ENCODE results near the gene ECI2.

ECI2 gene

GRCh38 chr6:4157506-4157905 is 22.1 kb upstream of the ECI2 start:
- H2AFZ ChIP-seq (ENCODE audit: low read depth): no peak overlapping the region
- no peak overlapping the region for H3K4me3 ChIP-seq (IDR thresholded peaks at IDR 0.05; ENCODE audit: insufficient read depth, low read depth, low read length)
- no peaks in the 10 kb centered on the region for H3K36me3 ChIP-seq (ENCODE audit: insufficient read depth)
- H3K4me2 ChIP-seq: no peak overlapping the region
- no peaks in the 10 kb centered on the region for H4K20me1 ChIP-seq (ENCODE audit: insufficient read depth)
- no peaks in the 10 kb centered on the region for H3K27me3 ChIP-seq (ENCODE audit: insufficient read depth, low read depth)
- H3K27ac ChIP-seq: no peak overlapping the region
- TF ChIP-seq, protein P1, sequence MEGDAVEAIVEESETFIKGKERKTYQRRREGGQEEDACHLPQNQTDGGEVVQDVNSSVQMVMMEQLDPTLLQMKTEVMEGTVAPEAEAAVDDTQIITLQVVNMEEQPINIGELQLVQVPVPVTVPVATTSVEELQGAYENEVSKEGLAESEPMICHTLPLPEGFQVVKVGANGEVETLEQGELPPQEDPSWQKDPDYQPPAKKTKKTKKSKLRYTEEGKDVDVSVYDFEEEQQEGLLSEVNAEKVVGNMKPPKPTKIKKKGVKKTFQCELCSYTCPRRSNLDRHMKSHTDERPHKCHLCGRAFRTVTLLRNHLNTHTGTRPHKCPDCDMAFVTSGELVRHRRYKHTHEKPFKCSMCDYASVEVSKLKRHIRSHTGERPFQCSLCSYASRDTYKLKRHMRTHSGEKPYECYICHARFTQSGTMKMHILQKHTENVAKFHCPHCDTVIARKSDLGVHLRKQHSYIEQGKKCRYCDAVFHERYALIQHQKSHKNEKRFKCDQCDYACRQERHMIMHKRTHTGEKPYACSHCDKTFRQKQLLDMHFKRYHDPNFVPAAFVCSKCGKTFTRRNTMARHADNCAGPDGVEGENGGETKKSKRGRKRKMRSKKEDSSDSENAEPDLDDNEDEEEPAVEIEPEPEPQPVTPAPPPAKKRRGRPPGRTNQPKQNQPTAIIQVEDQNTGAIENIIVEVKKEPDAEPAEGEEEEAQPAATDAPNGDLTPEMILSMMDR (conservative IDR thresholded peaks at IDR 0.05; ENCODE audit: low read depth, low read length): no peak
- no peaks in the 10 kb centered on the region for H3K79me2 ChIP-seq (ENCODE audit: insufficient read depth, low read depth)
- no peaks in the 10 kb centered on the region for H3K4me1 ChIP-seq (ENCODE audit: low read depth, poor library complexity, severe bottlenecking)
- no peak overlapping the region for H3K9ac ChIP-seq

GRCh38 chr6:4155848-4156466 is 20.6 kb upstream of the ECI2 start:
- TF ChIP-seq, protein P1 (conservative IDR thresholded peaks at IDR 0.05; ENCODE audit: low read depth, low read length): peak; percentile 88
- Histone ChIP-seq H4K20me1 (ENCODE audit: insufficient read depth) (no peaks in the 10 kb centered on the region), H3K27ac (no peak overlapping the region), H3K79me2 (ENCODE audit: insufficient read depth, low read depth) (no peaks in the 10 kb centered on the region), H3K4me3 (IDR thresholded peaks at IDR 0.05; ENCODE audit: insufficient read depth, low read depth, low read length) (no peak overlapping the region), H3K27me3 (ENCODE audit: insufficient read depth, low read depth) (no peaks in the 10 kb centered on the region), H3K4me2 (no peak overlapping the region), H3K36me3 (ENCODE audit: insufficient read depth) (no peaks in the 10 kb centered on the region), H2AFZ (ENCODE audit: low read depth) (peak overlapping the region; percentile 32), H3K9ac (no peak overlapping the region), H3K4me1 (ENCODE audit: low read depth, poor library complexity, severe bottlenecking) (no peaks in the 10 kb centered on the region)

GRCh38 chr6:4153514-4153985 is 18.2 kb upstream of the ECI2 start:
- H3K4me2 ChIP-seq: no peak overlapping the region
- no peaks in the 10 kb centered on the region for H3K4me1 ChIP-seq (ENCODE audit: low read depth, poor library complexity, severe bottlenecking)
- no peaks in the 10 kb centered on the region for H3K27me3 ChIP-seq (ENCODE audit: insufficient read depth, low read depth)
- H3K79me2 ChIP-seq (ENCODE audit: insufficient read depth, low read depth): no peaks in the 10 kb centered on the region
- H3K36me3 ChIP-seq (ENCODE audit: insufficient read depth): no peaks in the 10 kb centered on the region
- TF ChIP-seq, protein P1 (conservative IDR thresholded peaks at IDR 0.05; ENCODE audit: low read depth, low read length): no peak
- no peak overlapping the region for H3K27ac ChIP-seq
- no peak overlapping the region for H3K4me3 ChIP-seq (IDR thresholded peaks at IDR 0.05; ENCODE audit: insufficient read depth, low read depth, low read length)
- H4K20me1 ChIP-seq (ENCODE audit: insufficient read depth): no peaks in the 10 kb centered on the region
- no peak overlapping the region for H3K9ac ChIP-seq
- H2AFZ ChIP-seq (ENCODE audit: low read depth): no peak overlapping the region

DNA sequence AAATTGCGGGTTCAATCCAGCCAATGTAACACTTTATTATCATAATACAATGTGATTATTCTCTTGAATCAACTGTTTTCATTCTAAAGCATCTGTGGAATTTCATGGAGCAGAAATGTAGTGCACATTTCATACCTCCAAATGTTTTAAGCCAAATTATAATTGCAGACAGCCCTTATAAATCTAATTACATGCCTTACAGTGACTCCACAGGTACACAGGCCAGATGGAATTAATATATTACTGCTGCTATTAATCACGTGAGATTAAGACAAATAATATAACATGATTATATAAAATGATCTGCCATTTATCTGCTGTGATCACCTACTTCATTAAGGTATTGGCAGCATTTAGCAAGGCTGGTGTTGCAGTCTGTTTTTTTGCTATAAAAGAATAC is 9.7 kb upstream of the ECI2 start:
- H3K4me2 ChIP-seq: no peak overlapping the region
- H3K4me3 ChIP-seq (IDR thresholded peaks at IDR 0.05; ENCODE audit: insufficient read depth, low read depth, low read length): no peak overlapping the region
- no peak overlapping the region for H2AFZ ChIP-seq (ENCODE audit: low read depth)
- H3K36me3 ChIP-seq (ENCODE audit: insufficient read depth): no peaks in the 10 kb centered on the region
- TF ChIP-seq, protein P1 (conservative IDR thresholded peaks at IDR 0.05; ENCODE audit: low read depth, low read length): no peak
- H3K4me1 ChIP-seq (ENCODE audit: low read depth, poor library complexity, severe bottlenecking): no peaks in the 10 kb centered on the region
- no peaks in the 10 kb centered on the region for H3K79me2 ChIP-seq (ENCODE audit: insufficient read depth, low read depth)
- no peak overlapping the region for H3K27ac ChIP-seq
- no peak overlapping the region for H3K9ac ChIP-seq
- no peaks in the 10 kb centered on the region for H3K27me3 ChIP-seq (ENCODE audit: insufficient read depth, low read depth)
- H4K20me1 ChIP-seq (ENCODE audit: insufficient read depth): no peaks in the 10 kb centered on the region

All from KMS-11 (cell line).